SK-N-DZ (cell line): ENCODE data around the gene COL4A2.

ENCODE experiments used
- DNase-seq: peaks from one replicate; pipeline ENCODE4 v3.0.0-alpha.2; 2015; ENCODE audit warnings: low spot score

The COL4A2 gene

DNA sequence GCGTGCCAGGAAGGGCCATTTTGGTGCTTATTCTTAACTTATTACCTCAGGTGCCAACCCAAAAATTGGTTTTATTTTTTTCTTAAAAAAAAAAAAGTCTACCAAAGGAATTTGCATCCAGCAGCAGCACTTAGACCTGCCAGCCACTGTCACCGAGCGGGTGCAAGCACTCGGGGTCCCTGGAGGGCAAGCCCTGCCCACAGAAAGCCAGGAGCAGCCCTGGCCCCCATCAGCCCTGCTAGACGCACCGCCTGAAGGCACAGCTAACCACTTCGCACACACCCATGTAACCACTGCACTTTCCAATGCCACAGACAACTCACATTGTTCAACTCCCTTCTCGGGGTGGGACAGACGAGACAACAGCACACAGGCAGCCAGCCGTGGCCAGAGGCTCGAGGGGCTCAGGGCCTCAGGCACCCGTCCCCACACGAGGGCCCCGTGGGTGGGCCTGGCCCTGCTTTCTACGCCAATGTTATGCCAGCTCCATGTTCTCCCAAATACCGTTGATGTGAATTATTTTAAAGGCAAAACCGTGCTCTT is 205.2 kb downstream of the COL4A2 start:
- no peak for DNase-seq

- no peak for DNase-seq
Measured at GRCh38 chr13:110516500-110516899, 209.4 kb downstream of the COL4A2 start.

- no peak for DNase-seq
Measured at GRCh38 chr13:110517505-110518225, 210.6 kb downstream of the COL4A2 start.

DNA sequence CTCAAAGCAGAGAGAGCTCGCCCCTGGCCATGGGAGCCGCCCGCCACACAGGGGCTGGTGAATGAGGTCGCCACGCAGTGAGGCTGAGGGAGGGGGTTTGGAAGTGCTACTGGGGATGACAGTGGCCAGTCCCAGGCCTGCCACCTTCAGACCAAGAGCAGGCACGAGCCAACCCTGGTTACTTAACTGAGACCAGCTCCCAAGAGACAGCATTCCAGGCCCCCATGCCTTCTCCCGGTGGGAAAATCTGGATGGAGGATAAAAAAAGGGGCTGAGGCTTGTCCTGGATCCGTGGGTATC is 211.1 kb downstream of the COL4A2 start:
- DNase-seq = no peak

DNA sequence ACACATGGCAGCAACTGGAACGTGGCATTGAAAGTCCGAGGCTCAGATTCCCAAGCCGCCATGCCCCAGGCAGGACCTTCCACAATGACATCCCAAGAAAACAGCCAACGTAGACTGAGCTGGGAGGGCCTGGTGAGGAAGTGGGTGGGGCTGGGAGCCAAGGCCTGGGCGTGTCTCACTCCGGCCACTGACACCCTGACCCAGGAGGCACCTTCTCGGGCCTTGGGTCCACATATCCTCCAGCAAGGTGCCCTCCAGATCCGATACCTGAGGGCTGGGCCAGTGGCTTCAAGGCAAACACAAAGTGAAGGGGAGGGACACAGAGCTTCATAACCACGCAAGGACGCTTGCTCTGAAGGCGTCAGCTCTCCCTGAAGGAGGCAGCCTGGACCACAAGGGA is 211.5 kb downstream of the COL4A2 start:
- no peak for DNase-seq

GRCh38 chr13:110519046-110519445 is 212.0 kb downstream of the COL4A2 start:
- DNase-seq = no peak

DNA sequence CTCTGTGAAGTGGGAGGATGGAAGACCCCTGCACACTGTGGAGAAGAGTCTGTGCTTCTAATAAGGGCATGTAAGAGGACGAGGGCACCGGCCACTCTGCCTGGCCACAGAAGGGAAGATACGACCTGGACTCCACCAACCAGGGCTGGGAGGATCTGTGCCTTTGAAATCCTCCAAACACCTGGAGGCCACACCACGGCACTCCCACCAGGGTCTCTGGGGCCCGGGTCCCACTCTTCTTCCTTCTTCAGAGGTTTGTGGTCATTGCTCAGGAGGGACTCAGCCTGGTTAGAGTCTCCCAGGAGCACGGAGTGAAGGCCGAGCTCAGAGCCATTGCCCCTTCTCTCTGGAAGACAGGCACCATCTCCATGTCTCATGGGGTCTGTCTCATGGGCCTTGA is 212.4 kb downstream of the COL4A2 start:
- no peak for DNase-seq

DNA sequence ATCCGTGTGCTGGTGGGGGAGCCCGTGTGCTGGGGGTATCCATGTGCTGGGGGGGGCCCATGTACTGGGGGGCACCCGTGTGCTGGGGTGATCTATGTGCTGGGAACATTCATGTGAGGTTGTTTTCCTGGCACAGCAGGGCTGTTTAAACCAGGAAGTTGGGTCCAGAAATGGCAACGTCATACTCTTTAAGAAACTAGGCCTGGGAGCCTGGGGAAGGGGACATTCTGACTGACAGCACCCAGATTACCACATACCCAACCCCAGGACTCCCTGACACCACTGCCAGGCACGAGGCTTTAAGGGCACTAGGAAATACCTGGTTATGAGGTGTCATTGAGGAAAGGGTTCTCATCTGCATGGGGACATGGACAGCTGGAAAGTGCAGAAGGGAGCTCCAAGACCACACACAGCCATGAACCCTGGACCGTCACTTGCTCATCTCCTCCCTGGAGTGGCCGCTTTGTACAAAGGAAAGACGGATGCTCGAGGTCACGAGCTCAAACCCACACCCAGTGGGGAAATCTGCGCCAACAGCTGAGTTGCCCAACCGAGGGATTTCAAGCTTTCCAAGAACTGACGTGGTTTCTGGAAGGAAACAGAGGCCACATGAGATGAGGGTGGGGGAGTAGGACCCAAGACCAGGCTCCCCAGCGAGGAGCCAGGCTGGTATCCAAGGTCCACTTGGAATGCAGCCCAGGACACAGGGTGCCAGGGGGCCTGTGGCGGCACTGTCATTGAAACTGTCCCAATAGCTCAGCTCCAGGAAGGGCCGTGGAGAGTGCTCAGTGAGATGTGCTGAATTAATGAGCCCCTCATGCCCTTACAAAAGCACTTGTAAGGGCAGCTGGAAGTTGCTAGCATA is 213.6 kb downstream of the COL4A2 start:
- DNase-seq = no peak

DNA sequence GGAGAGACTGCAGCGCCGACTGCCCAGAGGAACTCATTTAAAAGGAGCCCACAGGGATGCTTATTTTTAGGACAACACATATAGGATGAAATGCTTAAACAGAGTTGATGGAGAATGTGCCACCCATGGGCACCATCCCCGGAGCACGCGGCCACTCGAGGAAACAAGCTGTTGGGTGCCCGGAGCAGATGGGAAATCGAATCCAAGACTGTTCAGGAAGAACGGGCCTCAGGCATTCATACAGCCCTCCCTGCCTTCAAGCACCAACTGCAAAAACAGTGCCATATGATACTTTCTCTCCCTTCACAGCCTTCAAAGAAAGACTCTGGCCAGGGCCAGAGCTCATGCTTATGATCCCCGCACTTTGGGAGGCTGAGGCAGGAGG is 214.2 kb downstream of the COL4A2 start:
- DNase-seq = no peak

DNA sequence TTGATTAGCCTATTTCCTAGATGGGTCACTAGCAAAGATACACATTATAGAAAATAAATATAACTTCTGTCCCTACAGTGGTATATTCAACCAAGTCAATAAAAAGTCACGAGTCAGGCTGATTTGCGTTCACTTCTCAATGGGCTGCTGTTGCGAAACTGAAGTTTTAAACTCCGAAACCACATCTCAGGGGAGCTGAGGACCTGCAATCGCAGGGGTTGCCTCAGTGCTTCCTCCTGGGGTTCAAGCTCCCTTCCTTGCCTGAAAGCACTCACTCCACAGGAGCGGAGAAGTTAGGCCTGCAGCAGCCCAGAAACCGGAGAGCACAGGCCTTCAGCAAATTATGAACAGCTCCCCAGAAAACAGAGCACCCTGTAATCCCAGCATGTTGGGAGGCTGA is 214.9 kb downstream of the COL4A2 start:
- DNase-seq = no peak

DNA sequence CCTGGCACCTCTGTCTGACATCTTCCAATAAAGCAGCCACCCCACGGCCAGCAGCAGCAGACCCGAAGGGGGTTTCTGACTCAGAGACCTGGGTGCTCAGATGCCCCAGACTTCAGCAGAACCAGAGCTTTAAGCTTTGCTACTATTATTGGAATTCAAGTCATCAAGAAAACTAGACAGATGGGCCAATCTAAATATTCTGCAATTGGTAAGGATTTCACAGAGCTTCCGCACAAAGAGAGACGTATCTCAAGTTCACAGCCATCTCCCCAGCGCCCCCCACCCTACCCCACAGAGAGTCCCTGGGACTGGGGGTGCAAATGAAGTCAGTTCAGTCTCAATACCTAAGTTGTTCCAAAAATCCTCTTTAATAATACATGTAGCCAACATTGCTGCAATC is 215.6 kb downstream of the COL4A2 start:
- no peak for DNase-seq

GRCh38 chr13:110523180-110523579 is 216.1 kb downstream of the COL4A2 start:
- no peak for DNase-seq

- no peak for DNase-seq
Measured at GRCh38 chr13:110523838-110524540, 216.9 kb downstream of the COL4A2 start.

DNA sequence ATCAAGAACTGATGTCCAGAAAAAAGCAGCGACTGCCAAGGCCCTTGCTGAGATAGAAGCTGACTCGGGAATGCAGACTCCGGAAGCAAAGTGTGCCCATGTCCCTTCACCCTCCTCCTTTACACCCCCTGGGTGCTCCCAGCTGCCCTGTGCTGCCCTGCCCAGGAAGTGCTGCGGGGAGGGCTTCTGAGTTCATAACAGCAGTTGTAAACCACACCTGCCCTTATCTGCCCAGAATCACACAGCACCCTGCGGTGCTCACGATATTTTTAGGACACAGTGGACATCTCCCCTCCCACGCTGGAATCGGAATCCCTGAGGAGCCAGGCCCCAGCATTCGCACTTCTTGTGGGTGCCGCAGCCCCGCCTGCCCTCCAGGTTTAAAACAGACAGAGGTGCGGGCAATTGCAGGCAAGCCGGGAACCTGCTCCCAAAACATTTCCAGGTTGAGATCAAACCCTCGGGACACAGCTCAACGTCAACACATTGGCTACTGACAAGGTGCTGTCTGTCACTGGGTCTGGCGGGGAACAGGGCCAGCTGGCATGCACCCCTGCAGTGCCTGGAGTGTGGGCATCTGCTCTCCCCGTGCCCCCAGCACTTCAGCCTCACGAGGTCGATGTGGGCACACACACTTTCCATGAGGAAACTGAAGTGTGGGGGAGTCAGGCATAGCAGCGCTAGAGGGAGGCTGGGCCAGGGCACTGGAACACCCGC is 217.6 kb downstream of the COL4A2 start:
- no peak for DNase-seq

DNA sequence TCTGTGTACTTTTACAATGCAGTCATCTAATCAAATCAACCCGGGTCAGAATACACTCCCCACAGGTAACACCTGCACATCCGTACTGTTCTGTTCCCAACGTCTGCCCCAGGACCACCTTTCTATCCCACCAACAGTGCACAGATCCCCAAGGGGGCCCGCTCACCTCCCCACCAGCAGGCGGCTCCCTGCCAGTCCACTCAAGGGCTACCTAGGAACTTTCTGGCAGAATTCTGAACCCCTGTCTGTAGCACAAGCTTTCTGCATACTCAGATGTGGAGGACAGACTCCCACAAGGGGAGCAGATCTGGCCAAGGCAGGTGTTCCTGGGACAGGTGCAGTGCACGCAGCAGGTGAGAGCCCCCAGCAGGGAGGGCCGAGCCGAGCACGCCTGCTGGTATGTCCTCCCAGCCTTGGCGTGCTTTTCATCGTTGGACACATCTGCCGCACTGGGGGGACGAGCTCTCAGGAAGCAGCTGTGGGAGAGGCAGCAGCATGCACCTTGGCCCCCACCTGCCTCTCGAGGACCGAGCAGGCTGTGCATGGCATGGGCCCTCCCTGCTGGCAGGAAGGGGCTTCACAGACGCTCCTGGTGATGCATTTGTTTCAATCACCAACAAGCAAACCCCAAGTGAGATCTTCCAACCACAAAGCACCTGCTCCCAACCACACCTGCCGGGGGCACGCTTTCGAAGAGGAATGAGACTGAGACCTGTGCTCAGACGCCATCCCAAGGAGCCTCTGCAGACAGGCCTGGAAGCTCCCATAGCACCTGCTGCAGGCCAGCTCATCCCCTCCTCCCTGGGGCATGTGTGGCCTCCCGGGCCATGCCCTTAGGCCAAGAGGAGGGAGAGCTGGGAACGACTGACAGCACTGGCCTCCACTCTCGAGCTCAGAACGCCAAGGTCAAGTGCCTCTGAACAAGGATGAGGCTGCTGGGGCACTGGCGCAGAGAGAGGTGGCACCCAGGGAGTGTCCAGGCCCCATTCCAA is 218.5 kb downstream of the COL4A2 start:
- DNase-seq = no peak

GRCh38 chr13:110528371-110528770 is 221.3 kb downstream of the COL4A2 start:
- no peak for DNase-seq

DNA sequence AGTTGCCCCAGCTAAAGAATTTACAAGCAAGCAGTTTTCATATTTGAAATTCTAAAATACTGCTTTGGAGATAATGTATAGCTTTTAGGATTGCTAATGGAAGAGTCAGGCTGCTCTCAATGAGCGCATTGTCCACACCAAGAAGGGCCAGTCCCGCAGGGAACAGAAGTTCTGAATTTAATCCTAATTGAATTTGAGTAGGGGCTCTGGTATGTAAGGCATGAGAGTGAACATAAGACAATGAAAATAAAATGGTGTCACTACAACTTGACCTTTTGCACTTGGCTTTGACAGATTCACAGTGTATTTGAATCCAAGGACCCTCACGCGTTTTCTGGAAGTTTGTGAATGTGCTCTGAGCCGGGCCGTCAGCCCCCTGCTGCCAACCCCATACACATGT is 221.8 kb downstream of the COL4A2 start:
- DNase-seq = no peak

DNA sequence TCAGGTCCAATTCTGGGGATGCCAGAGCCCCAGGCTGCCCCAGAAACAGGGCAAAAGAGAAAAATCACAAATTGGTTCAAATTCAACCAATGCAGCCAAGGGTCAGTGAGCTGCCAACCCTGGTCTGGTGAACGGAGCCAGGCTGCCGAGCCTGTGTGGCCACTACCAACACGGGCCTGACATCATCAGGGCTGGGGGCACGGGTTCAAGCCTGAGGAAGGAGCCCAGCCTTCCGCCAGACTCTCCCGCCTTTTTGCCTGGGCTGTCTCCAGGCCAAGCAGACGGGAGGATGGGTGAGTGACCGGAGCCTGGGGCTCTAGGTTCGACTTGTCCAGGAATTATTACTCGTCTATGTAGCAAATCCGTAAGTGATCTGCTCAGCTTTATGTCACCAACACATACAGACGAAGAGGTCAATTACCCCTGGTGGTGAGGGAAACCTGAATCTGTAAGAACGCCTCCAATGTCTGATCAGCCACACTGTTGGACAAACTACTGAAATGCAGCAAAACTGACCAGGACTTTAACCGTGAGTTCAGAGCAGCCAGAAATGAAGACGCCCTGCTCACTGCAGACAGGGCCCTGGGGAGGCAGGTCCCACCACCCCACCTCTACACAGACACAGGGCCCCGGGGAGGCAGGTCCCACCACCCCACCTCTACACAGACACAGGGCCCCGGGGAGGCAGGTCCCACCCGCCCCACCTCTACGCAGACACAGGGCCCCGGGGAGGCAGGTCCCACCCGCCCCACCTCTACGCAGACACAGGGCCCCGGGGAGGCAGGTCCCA is 222.6 kb downstream of the COL4A2 start:
- no peak for DNase-seq

- DNase-seq = no peak
Measured at GRCh38 chr13:110531100-110531499, 224.0 kb downstream of the COL4A2 start.

- no peak for DNase-seq
Measured at GRCh38 chr13:110531671-110532083, 224.6 kb downstream of the COL4A2 start.
